Progenitor cell of endocrine pancreas (in vitro differentiated cells): ENCODE results near the gene PTPRK. TPM values are rescaled to one million over a fixed set of nuclear protein-coding genes. Genes with fewer than 3 reads are reported as not detected.

Experiments
- DNase-seq: peaks from one replicate; pipeline ENCODE4 v3.0.0; 2021; ENCODE audit warnings: low spot score; ENCODE audit not compliant: unreplicated experiment
- H3K27ac Mint-ChIP-seq: 2 replicates; pipeline ENCODE4 v1.8.0; 2021; ENCODE audit warnings: mild to moderate bottlenecking, moderate library complexity, mixed read lengths
- H3K27me3 Mint-ChIP-seq: 2 replicates; pipeline ENCODE4 v1.8.0; 2021; ENCODE audit warnings: mixed read lengths
- H3K36me3 Mint-ChIP-seq: 2 replicates; pipeline ENCODE4 v1.8.0; 2022; ENCODE audit warnings: mixed read lengths; ENCODE audit not compliant: insufficient read depth
- H3K4me1 Mint-ChIP-seq: 2 replicates; pipeline ENCODE4 v1.8.0; 2021; ENCODE audit warnings: low read depth, mixed read lengths
- H3K4me3 Mint-ChIP-seq: 2 replicates; pipeline ENCODE4 v1.8.0; 2021; ENCODE audit warnings: low read depth, mild to moderate bottlenecking, moderate library complexity, mixed read lengths
- H3K9me3 Mint-ChIP-seq: 2 replicates; pipeline ENCODE4 v1.8.0; 2021; ENCODE audit warnings: low read depth, mixed read lengths
- total RNA-seq: library from RNA; stranded (reverse); gene quantifications from 2 replicates; pipeline ENCODE4 v1.2.1, GENCODE V29; 2021
- TF ChIP-seq, protein P1 (sequence below): fragments of 200-600 bp; sonication (generic); IDR thresholded peaks from one replicate; pipeline ENCODE4 v1.5.0; 2021; ENCODE audit warnings: antibody characterized with exemption, mild to moderate bottlenecking; ENCODE audit not compliant: unreplicated experiment

Gene PTPRK
- total RNA-seq, 1 donor from 2014 or later = 86.2 TPM

DNA sequence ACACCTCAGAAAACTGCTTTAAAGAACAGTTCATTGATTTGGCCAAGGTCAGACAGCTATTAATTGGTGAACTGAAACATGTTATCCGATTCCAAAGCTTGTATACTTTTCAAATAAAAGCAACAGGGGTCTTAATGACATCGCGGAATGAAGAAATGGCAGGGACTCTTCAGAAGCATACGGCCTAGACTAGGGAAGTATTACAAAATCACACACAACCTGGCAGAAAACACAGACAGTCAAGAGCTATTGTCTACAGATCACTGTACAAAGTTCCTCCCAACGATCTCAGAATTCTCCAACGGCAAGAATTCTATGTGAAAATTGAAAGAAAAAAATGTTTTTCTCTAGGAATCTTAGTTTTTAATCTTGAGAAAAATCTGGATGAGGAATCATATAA is 105.5 kb downstream of the PTPRK start:
- peaks cover 2% of the 10 kb centered on the region for H3K4me1 Mint-ChIP-seq
- DNase-seq = no peak
- H3K4me3 Mint-ChIP-seq = no peak overlapping the region
- H3K36me3 Mint-ChIP-seq = peaks cover 16% of the 10 kb centered on the region
- H3K9me3 Mint-ChIP-seq = peaks cover 7% of the 10 kb centered on the region
- TF ChIP-seq, protein P1, sequence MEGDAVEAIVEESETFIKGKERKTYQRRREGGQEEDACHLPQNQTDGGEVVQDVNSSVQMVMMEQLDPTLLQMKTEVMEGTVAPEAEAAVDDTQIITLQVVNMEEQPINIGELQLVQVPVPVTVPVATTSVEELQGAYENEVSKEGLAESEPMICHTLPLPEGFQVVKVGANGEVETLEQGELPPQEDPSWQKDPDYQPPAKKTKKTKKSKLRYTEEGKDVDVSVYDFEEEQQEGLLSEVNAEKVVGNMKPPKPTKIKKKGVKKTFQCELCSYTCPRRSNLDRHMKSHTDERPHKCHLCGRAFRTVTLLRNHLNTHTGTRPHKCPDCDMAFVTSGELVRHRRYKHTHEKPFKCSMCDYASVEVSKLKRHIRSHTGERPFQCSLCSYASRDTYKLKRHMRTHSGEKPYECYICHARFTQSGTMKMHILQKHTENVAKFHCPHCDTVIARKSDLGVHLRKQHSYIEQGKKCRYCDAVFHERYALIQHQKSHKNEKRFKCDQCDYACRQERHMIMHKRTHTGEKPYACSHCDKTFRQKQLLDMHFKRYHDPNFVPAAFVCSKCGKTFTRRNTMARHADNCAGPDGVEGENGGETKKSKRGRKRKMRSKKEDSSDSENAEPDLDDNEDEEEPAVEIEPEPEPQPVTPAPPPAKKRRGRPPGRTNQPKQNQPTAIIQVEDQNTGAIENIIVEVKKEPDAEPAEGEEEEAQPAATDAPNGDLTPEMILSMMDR = no peak
- H3K27ac Mint-ChIP-seq = no peak overlapping the region
- no peaks in the 10 kb centered on the region for H3K27me3 Mint-ChIP-seq

DNA sequence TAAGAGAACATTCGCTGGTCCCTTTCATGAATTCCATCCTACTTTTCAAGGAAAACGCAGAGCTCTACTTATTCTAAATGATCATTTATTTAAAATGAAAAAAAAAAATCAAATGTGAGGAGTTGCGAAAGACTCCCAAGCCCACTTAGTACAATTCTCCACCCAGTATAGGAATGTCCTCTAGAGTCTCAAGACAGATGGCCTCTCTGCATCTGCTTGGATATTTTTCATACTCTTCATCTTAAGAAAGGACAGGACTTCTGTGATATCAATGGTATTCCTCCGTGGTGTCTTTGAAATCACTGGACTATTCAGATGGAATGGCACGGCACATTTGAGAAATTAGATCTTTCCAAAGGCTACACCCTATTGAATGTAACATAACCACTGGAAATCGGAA is 107.1 kb downstream of the PTPRK start:
- peaks cover 6% of the 10 kb centered on the region for H3K36me3 Mint-ChIP-seq
- no peaks in the 10 kb centered on the region for H3K27me3 Mint-ChIP-seq
- H3K4me3 Mint-ChIP-seq = no peak overlapping the region
- no peak overlapping the region for H3K27ac Mint-ChIP-seq
- peaks cover 2% of the 10 kb centered on the region for H3K4me1 Mint-ChIP-seq
- TF ChIP-seq, protein P1 = no peak
- no peaks in the 10 kb centered on the region for H3K9me3 Mint-ChIP-seq
- no peak for DNase-seq

DNA sequence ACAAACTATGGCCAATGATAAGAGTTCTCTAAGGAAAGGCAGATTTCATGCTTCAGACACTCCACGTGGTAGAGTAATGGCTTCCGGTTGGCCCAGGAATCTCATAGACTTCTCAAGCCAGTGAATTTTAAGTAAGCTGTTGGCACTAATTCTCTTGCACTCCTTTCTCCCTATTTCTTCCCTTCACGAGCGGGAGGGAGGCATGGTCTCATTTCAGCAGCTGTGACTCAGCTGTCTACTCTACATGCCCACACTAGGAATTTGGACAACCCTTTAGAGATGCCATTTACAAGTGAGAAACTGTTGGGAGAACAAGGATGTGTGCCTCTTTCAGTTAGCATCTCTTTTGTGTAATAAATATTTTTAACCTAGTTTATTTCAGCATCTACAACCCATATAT is 107.7 kb downstream of the PTPRK start:
- no peak overlapping the region for H3K27ac Mint-ChIP-seq
- H3K27me3 Mint-ChIP-seq = no peaks in the 10 kb centered on the region
- peaks cover 2% of the 10 kb centered on the region for H3K4me1 Mint-ChIP-seq
- no peak overlapping the region for H3K4me3 Mint-ChIP-seq
- H3K9me3 Mint-ChIP-seq = no peaks in the 10 kb centered on the region
- TF ChIP-seq, protein P1 = no peak
- DNase-seq = no peak
- H3K36me3 Mint-ChIP-seq = peaks cover 5% of the 10 kb centered on the region

DNA sequence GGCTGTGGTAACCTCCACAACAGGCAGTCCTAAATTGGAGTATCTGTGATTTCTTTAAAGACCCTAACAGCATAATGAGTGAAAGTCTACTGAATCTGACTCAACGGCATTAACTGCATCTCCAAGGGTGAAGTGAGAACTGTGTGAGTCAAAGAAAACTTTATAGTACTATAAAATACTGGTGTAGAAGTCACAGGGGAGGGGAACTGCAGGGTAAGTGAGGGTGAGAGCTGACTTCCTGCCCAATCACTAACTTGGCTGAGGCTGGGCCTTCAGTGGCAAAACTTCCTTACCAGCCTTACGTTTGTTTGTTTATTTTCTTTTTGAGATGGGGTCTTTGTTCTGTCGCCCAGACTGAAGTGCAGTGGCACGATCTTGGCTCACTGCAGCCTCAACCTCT is 109.8 kb downstream of the PTPRK start:
- DNase-seq = no peak
- TF ChIP-seq, protein P1 = no peak
- Mint-ChIP-seq H3K27me3 (no peaks in the 10 kb centered on the region), H3K4me3 (no peak overlapping the region), H3K9me3 (no peaks in the 10 kb centered on the region), H3K4me1 (peaks cover 14% of the 10 kb centered on the region), H3K36me3 (peaks cover 4% of the 10 kb centered on the region), H3K27ac (no peak overlapping the region)

DNA sequence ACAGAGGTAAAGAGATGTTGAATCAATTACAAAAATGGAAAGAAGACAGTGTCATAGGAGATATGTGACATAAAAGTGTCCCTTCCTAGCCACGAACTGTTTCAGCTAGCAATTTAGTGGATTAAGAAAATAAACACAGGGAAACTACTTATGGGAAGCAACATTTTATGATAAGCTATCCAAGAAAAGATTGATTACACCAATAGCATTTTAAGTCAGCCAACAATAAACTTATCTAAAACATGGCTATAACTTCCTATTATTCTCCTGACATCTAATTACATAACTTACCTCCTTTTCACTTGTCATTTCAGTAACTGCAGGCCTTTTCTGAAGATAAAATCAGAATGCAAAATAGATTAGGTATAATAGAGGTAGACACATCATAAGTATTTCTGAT is 111.4 kb downstream of the PTPRK start:
- no peak for DNase-seq
- H3K27me3 Mint-ChIP-seq = no peaks in the 10 kb centered on the region
- no peaks in the 10 kb centered on the region for H3K9me3 Mint-ChIP-seq
- peaks cover 4% of the 10 kb centered on the region for H3K36me3 Mint-ChIP-seq
- H3K4me3 Mint-ChIP-seq = no peak overlapping the region
- H3K4me1 Mint-ChIP-seq = peaks cover 15% of the 10 kb centered on the region
- TF ChIP-seq, protein P1 = no peak
- no peak overlapping the region for H3K27ac Mint-ChIP-seq

DNA sequence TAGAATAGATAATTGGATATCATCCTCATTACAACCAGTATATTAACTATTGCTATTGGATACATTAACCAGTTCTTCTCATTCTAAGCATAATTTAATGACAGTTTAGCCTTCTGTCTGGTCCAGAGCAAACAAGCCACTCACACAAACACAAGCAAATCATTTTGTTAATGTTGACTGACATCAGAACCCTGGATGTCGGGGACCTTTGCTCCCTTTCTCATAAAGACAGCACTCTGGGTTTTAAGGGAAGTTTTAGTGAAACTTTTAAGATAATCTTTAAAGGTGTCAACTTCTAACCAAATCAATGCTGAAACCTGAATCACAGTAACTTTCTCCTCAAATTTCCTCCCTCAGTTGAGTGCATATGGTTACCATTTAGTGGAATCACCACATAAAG is 113.9 kb downstream of the PTPRK start:
- Mint-ChIP-seq H3K36me3 (peaks cover 4% of the 10 kb centered on the region), H3K9me3 (no peaks in the 10 kb centered on the region), H3K4me1 (peaks cover 16% of the 10 kb centered on the region), H3K27me3 (no peaks in the 10 kb centered on the region), H3K4me3 (no peak overlapping the region), H3K27ac (no peak overlapping the region)
- no peak for DNase-seq
- TF ChIP-seq, protein P1 = no peak
